Measurements from ENCODE around the gene PTX3.

Gene PTX3

GRCh38 chr3:157408499-157409149, 28.0 kb upstream of the PTX3 start:
- Histone ChIP-seq H3K18ac (ENCODE audit: low read length) (no peak overlapping the region), H2BK120ac (ENCODE audit: insufficient read depth, low read length, poor library complexity) (no peak overlapping the region), H3K9me3 (ENCODE audit: insufficient read depth, low read depth, low read length) (peaks cover 1% of the 10 kb centered on the region), H3K36me3 (ENCODE audit: control insufficient read depth in 1 of 2, insufficient read depth in 2 of 2, low read length in 2 of 2) (no peaks in the 10 kb centered on the region), H3K4me3 (ENCODE audit: low read depth, low read length) (no peak overlapping the region), H2BK5ac (ENCODE audit: low read depth, low read length, poor library complexity) (no peak overlapping the region), H3K79me1 (ENCODE audit: low read length) (no peaks in the 10 kb centered on the region), H4K8ac (ENCODE audit: low read depth, low read length) (no peak overlapping the region), H3K9ac (ENCODE audit: low read length) (no peak overlapping the region), H3K4ac (ENCODE audit: low read depth, low read length) (no peak overlapping the region), H3K4me2 (ENCODE audit: low read length) (no peak overlapping the region), H3K14ac (ENCODE audit: low read length) (no peak overlapping the region), H3K79me2 (ENCODE audit: control insufficient read depth, insufficient read depth, low read length, poor library complexity) (peaks cover 1% of the 10 kb centered on the region), H3K27me3 (ENCODE audit: insufficient read depth, low read length) (no peaks in the 10 kb centered on the region), H3K27ac (ENCODE audit: low read depth, low read length) (no peak overlapping the region), H4K91ac (ENCODE audit: low read depth, low read length) (no peak overlapping the region), H3K23ac (ENCODE audit: low read length) (no peak overlapping the region), H2BK12ac (ENCODE audit: low read length) (no peak overlapping the region), H3K4me1 (ENCODE audit: control insufficient read depth in 1 of 2, insufficient read depth in 2 of 2, low read length in 2 of 2) (no peaks in the 10 kb centered on the region), H4K12ac (ENCODE audit: low read depth, low read length) (no peak overlapping the region), H2AFZ (ENCODE audit: insufficient read depth, low read length, poor library complexity) (no peak overlapping the region), H2AK5ac (ENCODE audit: low read length) (no peak overlapping the region)
- no CpG with 5 or more reads among the region's 4 CpGs for WGBS (ENCODE audit: extremely low coverage, insufficient coverage, insufficient read length)
- DNase-seq: peak in 1 of 2 donors; percentile 12

GRCh38 chr3:157409516-157409915, 27.1 kb upstream of the PTX3 start:
- no peak overlapping the region for H4K91ac ChIP-seq (ENCODE audit: low read depth, low read length)
- no peak overlapping the region for H4K8ac ChIP-seq (ENCODE audit: low read depth, low read length)
- no peaks in the 10 kb centered on the region for H3K27me3 ChIP-seq (ENCODE audit: insufficient read depth, low read length)
- no peak overlapping the region for H2AFZ ChIP-seq (ENCODE audit: insufficient read depth, low read length, poor library complexity)
- peaks cover 1% of the 10 kb centered on the region for H3K79me2 ChIP-seq (ENCODE audit: control insufficient read depth, insufficient read depth, low read length, poor library complexity)
- no peak overlapping the region for H3K4me3 ChIP-seq (ENCODE audit: low read depth, low read length)
- no CpG with 5 or more reads among the region's 2 CpGs for WGBS (ENCODE audit: extremely low coverage, insufficient coverage, insufficient read length)
- no peaks in the 10 kb centered on the region for H3K4me1 ChIP-seq (ENCODE audit: control insufficient read depth in 1 of 2, insufficient read depth in 2 of 2, low read length in 2 of 2)
- peaks cover 1% of the 10 kb centered on the region for H3K9me3 ChIP-seq (ENCODE audit: insufficient read depth, low read depth, low read length)
- H2BK120ac ChIP-seq (ENCODE audit: insufficient read depth, low read length, poor library complexity): no peak overlapping the region
- H3K4me2 ChIP-seq (ENCODE audit: low read length): no peak overlapping the region
- DNase-seq: no peak
- no peak overlapping the region for H3K14ac ChIP-seq (ENCODE audit: low read length)
- H2AK5ac ChIP-seq (ENCODE audit: low read length): no peak overlapping the region
- H4K12ac ChIP-seq (ENCODE audit: low read depth, low read length): no peak overlapping the region
- no peak overlapping the region for H3K9ac ChIP-seq (ENCODE audit: low read length)
- no peaks in the 10 kb centered on the region for H3K79me1 ChIP-seq (ENCODE audit: low read length)
- no peak overlapping the region for H3K23ac ChIP-seq (ENCODE audit: low read length)
- H2BK12ac ChIP-seq (ENCODE audit: low read length): no peak overlapping the region
- no peaks in the 10 kb centered on the region for H3K36me3 ChIP-seq (ENCODE audit: control insufficient read depth in 1 of 2, insufficient read depth in 2 of 2, low read length in 2 of 2)
- H3K27ac ChIP-seq (ENCODE audit: low read depth, low read length): no peak overlapping the region
- H3K18ac ChIP-seq (ENCODE audit: low read length): no peak overlapping the region
- no peak overlapping the region for H3K4ac ChIP-seq (ENCODE audit: low read depth, low read length)
- no peak overlapping the region for H2BK5ac ChIP-seq (ENCODE audit: low read depth, low read length, poor library complexity)

- Histone ChIP-seq H4K8ac (ENCODE audit: low read depth, low read length) (no peak overlapping the region), H3K4ac (ENCODE audit: low read depth, low read length) (no peak overlapping the region), H3K9me3 (ENCODE audit: insufficient read depth, low read depth, low read length) (peaks cover 1% of the 10 kb centered on the region), H3K4me1 (ENCODE audit: control insufficient read depth in 1 of 2, insufficient read depth in 2 of 2, low read length in 2 of 2) (no peaks in the 10 kb centered on the region), H2AFZ (ENCODE audit: insufficient read depth, low read length, poor library complexity) (no peak overlapping the region), H3K36me3 (ENCODE audit: control insufficient read depth in 1 of 2, insufficient read depth in 2 of 2, low read length in 2 of 2) (no peaks in the 10 kb centered on the region), H3K79me2 (ENCODE audit: control insufficient read depth, insufficient read depth, low read length, poor library complexity) (peaks cover 1% of the 10 kb centered on the region), H2BK120ac (ENCODE audit: insufficient read depth, low read length, poor library complexity) (no peak overlapping the region), H2BK5ac (ENCODE audit: low read depth, low read length, poor library complexity) (no peak overlapping the region), H3K27me3 (ENCODE audit: insufficient read depth, low read length) (no peaks in the 10 kb centered on the region), H2AK5ac (ENCODE audit: low read length) (no peak overlapping the region), H3K23ac (ENCODE audit: low read length) (no peak overlapping the region), H3K14ac (ENCODE audit: low read length) (no peak overlapping the region), H4K12ac (ENCODE audit: low read depth, low read length) (no peak overlapping the region), H3K4me3 (ENCODE audit: low read depth, low read length) (no peak overlapping the region), H3K4me2 (ENCODE audit: low read length) (no peak overlapping the region), H3K9ac (ENCODE audit: low read length) (no peak overlapping the region), H3K79me1 (ENCODE audit: low read length) (no peaks in the 10 kb centered on the region), H4K91ac (ENCODE audit: low read depth, low read length) (no peak overlapping the region), H2BK12ac (ENCODE audit: low read length) (no peak overlapping the region), H3K18ac (ENCODE audit: low read length) (no peak overlapping the region), H3K27ac (ENCODE audit: low read depth, low read length) (no peak overlapping the region)
- no CpG with 5 or more reads among the region's 2 CpGs for WGBS (ENCODE audit: extremely low coverage, insufficient coverage, insufficient read length)
- DNase-seq: no peak
These were observed 25.7 kb upstream of the PTX3 start for GRCh38 chr3:157410945-157411344.

- Histone ChIP-seq H4K12ac (ENCODE audit: low read depth, low read length) (no peak overlapping the region), H3K79me1 (ENCODE audit: low read length) (no peaks in the 10 kb centered on the region), H2BK120ac (ENCODE audit: insufficient read depth, low read length, poor library complexity) (no peak overlapping the region), H3K23ac (ENCODE audit: low read length) (no peak overlapping the region), H4K8ac (ENCODE audit: low read depth, low read length) (no peak overlapping the region), H3K18ac (ENCODE audit: low read length) (no peak overlapping the region), H3K4ac (ENCODE audit: low read depth, low read length) (no peak overlapping the region), H2AFZ (ENCODE audit: insufficient read depth, low read length, poor library complexity) (no peak overlapping the region), H2BK12ac (ENCODE audit: low read length) (no peak overlapping the region), H2BK5ac (ENCODE audit: low read depth, low read length, poor library complexity) (no peak overlapping the region), H3K36me3 (ENCODE audit: control insufficient read depth in 1 of 2, insufficient read depth in 2 of 2, low read length in 2 of 2) (no peaks in the 10 kb centered on the region), H3K14ac (ENCODE audit: low read length) (no peak overlapping the region), H2AK5ac (ENCODE audit: low read length) (no peak overlapping the region), H3K4me1 (ENCODE audit: control insufficient read depth in 1 of 2, insufficient read depth in 2 of 2, low read length in 2 of 2) (peaks cover 0 to 2% of the 10 kb centered on the region in 2 experiments), H3K27ac (ENCODE audit: low read depth, low read length) (no peak overlapping the region), H3K4me2 (ENCODE audit: low read length) (no peak overlapping the region), H3K27me3 (ENCODE audit: insufficient read depth, low read length) (no peaks in the 10 kb centered on the region), H3K4me3 (ENCODE audit: low read depth, low read length) (no peak overlapping the region), H4K91ac (ENCODE audit: low read depth, low read length) (no peak overlapping the region), H3K9ac (ENCODE audit: low read length) (no peak overlapping the region), H3K79me2 (ENCODE audit: control insufficient read depth, insufficient read depth, low read length, poor library complexity) (peaks cover 1% of the 10 kb centered on the region), H3K9me3 (ENCODE audit: insufficient read depth, low read depth, low read length) (peaks cover 1% of the 10 kb centered on the region)
- WGBS (ENCODE audit: extremely low coverage, insufficient coverage, insufficient read length): no CpG with 5 or more reads among the region's 1 CpG
- no peak for DNase-seq
These were observed 24.3 kb upstream of the PTX3 start for GRCh38 chr3:157412323-157412855.
